Aorta (tissue), 5 donors: ENCODE results near the gene NLGN2. TPM values are rescaled to one million over a fixed set of nuclear protein-coding genes. Genes with fewer than 3 reads are reported as not detected.
"Not testable (repeated sequence)": the region's sequence is repeated elsewhere in the genome, so short reads cannot be mapped to it uniquely, and the experiment has no call there.

ENCODE experiments used
- ATAC-seq: fragments of 200-7000 bp; cut with Tn5 transposase; one replicate; pipeline ENCODE4 v1.9.1; 2022; ENCODE audit warnings: moderate library complexity; ENCODE audit not compliant: low FRiP score
- DNase-seq, 2 donors: peaks; one replicate each; pipeline ENCODE4 v3.0.0-alpha.2; 2020
- H3K27ac ChIP-seq, 2 donors: one replicate each; pipeline ENCODE4 v1.5.1; 2013; ENCODE audit warnings: low read length in 2 of 2, mild to moderate bottlenecking in 2 of 2, moderate library complexity in 2 of 2, control low read depth in 1 of 2, inconsistent platforms in 1 of 2, low read depth in 1 of 2
- H3K27me3 ChIP-seq, 2 donors: one replicate each; pipeline ENCODE4 v1.6.1; 2013; ENCODE audit warnings: control low read depth in 1 of 2, low read length in 1 of 2, mild to moderate bottlenecking in 1 of 2, moderate library complexity in 1 of 2; ENCODE audit not compliant: insufficient read depth in 2 of 2, control insufficient read depth in 1 of 2
- H3K36me3 ChIP-seq, 2 donors: one replicate each; pipeline ENCODE4 v1.6.1; 2013; ENCODE audit warnings: control low read depth in 1 of 2, low read length in 1 of 2, mild to moderate bottlenecking in 1 of 2; ENCODE audit not compliant: insufficient read depth in 2 of 2, control insufficient read depth in 1 of 2
- H3K4me1 ChIP-seq, 2 donors: one replicate each; pipeline ENCODE4 v1.6.1; 2013; ENCODE audit warnings: low read length in 2 of 2, control low read depth in 1 of 2, mild to moderate bottlenecking in 1 of 2, moderate library complexity in 1 of 2; ENCODE audit not compliant: insufficient read depth in 2 of 2, control insufficient read depth in 1 of 2
- H3K4me3 ChIP-seq, 2 donors: one replicate each; pipeline ENCODE4 v1.5.1; 2013; ENCODE audit warnings: low read length in 2 of 2, control low read depth in 1 of 2, mild to moderate bottlenecking in 1 of 2
- H3K9me3 ChIP-seq: one replicate; pipeline ENCODE4 v1.6.1; 2013; ENCODE audit warnings: mild to moderate bottlenecking, low read length; ENCODE audit not compliant: control insufficient read depth
- WGBS, 2 donors: extraction: QIAGEN DNeasy Blood & Tissue Kit; methylation state at CpG; one replicate each; pipeline ENCODE4 v1.1.7; 2013; 5-methylcytosine and 5-hydroxymethylcytosine counted together
- intact Hi-C, 2 donors: fragments of 100-400 bp; cut with DNase I; formaldehyde crosslinking; loops; one replicate each; pipeline versions ENCODE4 v1.14.2 to v1.15.0; 2022
- long read RNA-seq, 2 donors: library from polyadenylated mRNA; unstranded; transcript quantifications; one replicate each; pipeline ENCODE4 v2.0.0, GENCODE V29; 2020 to 2021
- polyA plus RNA-seq, 2 donors: library from polyadenylated mRNA; stranded (reverse); fragments of 200-250 nt; gene quantifications; one replicate each; pipeline ENCODE4 v1.2.3, GENCODE V29; 2013
- total RNA-seq, 2 donors: library from RNA; stranded (reverse); fragmentation: NEBNext Ultra II Directional; extraction: Animal tissue kit (Norgen Biotek cat#: 25700); gene quantifications; one replicate each; pipeline ENCODE4 v1.2.1, GENCODE V29; 2021
- donor health status: healthy with polysubstance abuse.
- donor health status: Bipolar disorder and iron deficiency.
- donor health status: DM: no; HTN: no; CAD: no.
- donor health status: DM: no; HTN: no; CAD: no.
- donor health status: DM: yes; HTN: yes; CAD: no.

The NLGN2 gene
- 10 to 100 TPM; 32.9 to 49.9 TPM for total RNA-seq
- 10 to 100 TPM in 1 of 2 donors, 1 to 10 TPM in 1; 2.4 to 28.8 TPM for polyA plus RNA-seq
- long read RNA-seq, donor 1, partial matches to known transcripts: 0 of 14 reads
- long read RNA-seq, donor 1, other reads (novel, unspliced or antisense): 14 of 14 reads
- long read RNA-seq, donor 2, partial matches to known transcripts: 1 of 10 reads
- long read RNA-seq, donor 2, other reads (novel, unspliced or antisense): 9 of 10 reads

DNA sequence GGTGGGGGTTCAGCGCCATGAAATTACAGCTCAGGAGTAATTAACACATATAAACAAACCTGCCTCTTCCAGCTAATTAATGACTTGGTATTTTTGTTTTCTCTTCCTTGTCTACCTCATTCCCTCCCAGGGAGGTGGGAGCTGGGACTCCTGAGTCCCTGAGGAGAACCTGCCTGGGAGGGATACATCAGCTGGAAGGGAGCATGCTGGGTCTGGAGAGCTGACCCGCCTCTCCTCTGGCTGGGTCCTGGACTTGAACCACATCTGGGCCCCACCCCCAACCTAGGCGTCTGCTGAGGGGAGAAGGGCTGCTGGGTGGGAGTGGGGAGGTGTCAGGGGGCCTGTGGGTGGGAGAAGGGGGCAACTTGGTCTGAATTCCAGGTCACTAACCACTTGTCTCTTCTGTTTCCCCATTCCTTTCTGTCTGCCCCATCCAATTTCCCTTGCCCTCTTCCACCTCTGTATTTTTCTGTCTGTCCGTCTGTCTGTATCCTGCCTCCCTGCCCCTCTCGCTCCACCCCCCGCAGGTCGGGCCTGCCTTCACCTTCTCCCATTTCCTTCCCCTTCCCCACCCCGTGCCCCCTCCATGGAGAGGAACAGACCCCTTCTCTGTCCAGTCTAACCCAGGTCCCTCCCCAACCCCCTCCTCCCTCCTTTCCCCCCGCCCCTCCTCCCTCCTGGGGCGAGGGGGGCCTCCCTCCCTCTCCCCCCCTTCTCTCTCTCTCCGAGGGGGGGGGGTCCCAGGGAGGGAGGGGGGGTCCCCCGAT, at the start of gene NLGN2:
Gene NLGN2, plus strand, starts transcription at position 361 of the 767 bp plus-strand sequence. CDS start 411 bp downstream, outside the sequence.
- H3K4me1 ChIP-seq: no peaks in the 10 kb centered on the region
- intact Hi-C loops: loop anchor here in 1 of 2 donors (2.0 kb wide), 1 partner anchor 27 kb away; the partner anchor contains the start of gene TMEM102
- H3K27ac ChIP-seq: no peak within 1 kb of the TSS
- ATAC-seq (no peak), DNase-seq (no peak)
- WGBS, 2 donors: 58 to 70% methylated on average over 9 to 12 of the region's 12 CpGs
- no peaks in the 10 kb centered on the region for H3K27me3 ChIP-seq
- no peaks in the 10 kb centered on the region for H3K36me3 ChIP-seq
- no peaks in the 10 kb centered on the region for H3K9me3 ChIP-seq
- H3K4me3 ChIP-seq: no peak within 1 kb of the TSS

DNA sequence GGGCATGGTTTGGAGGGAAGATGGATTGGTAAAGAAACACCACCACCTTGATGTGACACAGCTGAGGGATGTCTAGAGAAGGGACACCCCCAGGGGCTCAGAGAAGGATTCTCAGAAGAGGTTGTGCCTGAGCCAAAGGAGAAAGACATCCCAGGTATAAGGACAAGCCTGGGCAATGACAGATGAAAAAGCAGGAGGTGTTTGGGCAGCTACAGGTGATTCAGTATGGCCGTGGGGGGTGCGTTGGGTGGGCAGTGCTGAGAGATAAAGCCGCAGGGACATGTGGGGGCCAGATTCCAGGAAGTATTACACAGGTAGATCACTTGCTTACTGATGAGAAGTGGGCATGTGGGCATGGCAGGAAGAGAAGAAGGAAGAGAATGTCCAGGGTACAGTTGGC, 45.7 kb upstream of the NLGN2 start:
- DNase-seq: no peak
- H3K9me3 ChIP-seq: no peaks in the 10 kb centered on the region
- H3K27me3 ChIP-seq: no peaks in the 10 kb centered on the region
- no peaks in the 10 kb centered on the region for H3K4me1 ChIP-seq
- H3K36me3 ChIP-seq: no peaks in the 10 kb centered on the region
- H3K4me3 ChIP-seq: no peak overlapping the region
- H3K27ac ChIP-seq: no peak overlapping the region
- 64 to 65% methylated on average over 3 of the region's 3 CpGs for WGBS, 2 donors
- intact Hi-C loops: no loop called here
- ATAC-seq: no peak

DNA sequence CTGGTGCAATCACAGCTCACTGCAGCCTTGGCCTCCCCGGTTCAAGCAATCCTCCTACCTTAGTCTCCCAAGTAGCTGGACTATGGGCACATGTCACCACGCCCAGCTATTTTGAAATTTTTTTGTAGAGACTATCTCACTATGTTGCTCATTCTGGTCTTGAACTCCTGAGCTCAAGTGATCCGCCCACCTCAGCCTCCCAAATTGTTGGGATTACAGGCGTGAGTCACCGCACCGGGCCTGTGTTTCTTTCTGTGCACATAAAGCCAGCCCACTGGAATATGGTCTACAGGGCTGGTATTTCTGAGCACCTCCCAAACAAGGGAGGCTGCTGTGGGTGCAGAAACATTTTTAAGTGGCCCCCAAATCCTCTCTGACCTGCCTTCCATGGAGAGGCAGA, 44.3 kb upstream of the NLGN2 start:
- Histone ChIP-seq H3K36me3 (no peaks in the 10 kb centered on the region), H3K27ac (no peak overlapping the region), H3K4me1 (no peaks in the 10 kb centered on the region), H3K9me3 (no peaks in the 10 kb centered on the region), H3K4me3 (no peak overlapping the region), H3K27me3 (no peaks in the 10 kb centered on the region)
- intact Hi-C loops: no loop called here
- WGBS, 2 donors: 93 to 96% methylated on average over 6 of the region's 6 CpGs
- no peak for ATAC-seq
- DNase-seq: no peak

DNA sequence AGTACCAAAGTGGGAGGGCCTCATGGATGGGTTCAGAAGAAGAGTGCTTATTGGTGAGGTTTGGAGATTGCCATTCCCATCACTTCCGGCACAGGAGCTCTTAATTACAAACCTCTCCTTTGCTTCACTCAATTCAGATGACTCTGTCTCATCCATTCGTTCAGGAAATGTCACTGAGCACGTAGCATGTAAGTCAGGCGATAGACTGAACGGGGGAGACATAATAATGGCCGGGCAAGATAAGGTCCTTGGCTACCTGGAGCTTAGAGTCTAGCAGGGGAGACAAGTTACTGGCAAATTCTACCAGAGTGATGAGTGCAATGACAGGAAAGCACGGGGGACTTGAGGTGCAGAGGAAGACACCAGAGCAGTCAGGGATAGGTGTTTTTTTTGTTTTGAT, 41.7 kb upstream of the NLGN2 start:
- H3K27me3 ChIP-seq, H3K9me3 ChIP-seq, DNase-seq, ATAC-seq, H3K4me1 ChIP-seq, H3K36me3 ChIP-seq, intact Hi-C loops, H3K4me3 ChIP-seq, H3K27ac ChIP-seq: not testable (repeated sequence)
- 88% methylated on average over 6 of the region's 7 CpGs for WGBS, 2 donors

DNA sequence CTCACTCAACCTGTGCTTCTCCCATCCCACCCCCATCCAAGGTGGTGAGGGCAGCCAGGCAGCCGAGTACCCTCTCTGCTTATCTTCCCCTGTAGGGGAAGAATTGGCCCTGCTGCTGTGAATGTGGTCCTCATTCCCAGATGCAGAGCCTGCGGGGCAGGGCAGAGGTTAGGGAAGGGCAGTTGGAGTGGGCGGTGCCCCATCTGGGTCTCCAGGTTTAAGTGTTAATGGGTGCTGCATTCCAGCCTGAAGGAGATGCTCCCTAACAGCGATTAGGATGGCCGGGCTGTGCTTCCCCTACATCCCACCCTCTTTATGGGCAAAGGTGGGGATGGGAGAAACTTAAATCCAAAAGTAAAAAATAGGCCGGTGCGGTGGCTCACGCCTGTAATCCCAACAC, 40.6 kb upstream of the NLGN2 start:
- Histone ChIP-seq H3K4me3 (no peak overlapping the region), H3K27ac (no peak overlapping the region), H3K27me3 (no peaks in the 10 kb centered on the region), H3K4me1 (no peaks in the 10 kb centered on the region), H3K36me3 (no peaks in the 10 kb centered on the region), H3K9me3 (no peaks in the 10 kb centered on the region)
- WGBS, 2 donors: 84 to 88% methylated on average over 8 of the region's 8 CpGs
- DNase-seq (no peak), ATAC-seq (no peak)
- intact Hi-C loops: no loop called here

DNA sequence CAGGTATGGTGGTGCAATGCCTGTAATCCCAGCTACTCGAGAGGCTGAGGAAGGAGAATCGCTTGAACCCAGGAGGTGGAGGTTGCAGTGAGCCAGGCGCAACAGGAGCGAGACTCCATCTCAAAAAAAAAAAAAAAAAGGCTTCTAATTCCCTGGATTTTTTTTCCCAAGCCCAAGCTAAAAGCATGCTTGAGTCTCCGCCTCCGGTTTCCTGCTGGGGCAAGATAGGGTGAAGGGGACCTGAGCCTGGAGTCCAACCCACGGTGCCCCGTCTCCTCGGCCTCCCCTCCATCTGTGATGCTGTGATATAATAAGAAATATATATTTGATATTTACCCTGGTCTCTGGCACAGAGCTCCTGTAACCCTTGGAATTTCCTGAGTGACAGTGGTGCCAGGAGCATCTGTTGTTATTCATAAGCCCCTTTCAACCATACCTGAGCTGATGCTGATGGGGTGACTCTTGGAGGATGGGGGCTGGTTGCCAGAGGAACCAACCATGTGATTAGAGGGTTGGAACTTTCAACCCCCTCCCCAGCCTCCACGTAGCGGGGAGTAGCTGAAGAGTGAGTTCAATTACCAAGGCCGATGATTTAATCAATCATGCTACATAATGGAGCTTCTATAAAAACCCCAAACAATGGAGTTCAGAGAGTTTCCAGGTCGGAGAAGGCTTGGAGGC, 39.6 kb upstream of the NLGN2 start:
- no peak overlapping the region for H3K27ac ChIP-seq
- no peaks in the 10 kb centered on the region for H3K27me3 ChIP-seq
- intact Hi-C loops: no loop called here
- 60 to 62% methylated on average over 13 of the region's 13 CpGs for WGBS, 2 donors
- H3K9me3 ChIP-seq: no peaks in the 10 kb centered on the region
- ATAC-seq: no peak
- no peaks in the 10 kb centered on the region for H3K4me1 ChIP-seq
- H3K36me3 ChIP-seq: no peaks in the 10 kb centered on the region
- no peak for DNase-seq
- no peak overlapping the region for H3K4me3 ChIP-seq

DNA sequence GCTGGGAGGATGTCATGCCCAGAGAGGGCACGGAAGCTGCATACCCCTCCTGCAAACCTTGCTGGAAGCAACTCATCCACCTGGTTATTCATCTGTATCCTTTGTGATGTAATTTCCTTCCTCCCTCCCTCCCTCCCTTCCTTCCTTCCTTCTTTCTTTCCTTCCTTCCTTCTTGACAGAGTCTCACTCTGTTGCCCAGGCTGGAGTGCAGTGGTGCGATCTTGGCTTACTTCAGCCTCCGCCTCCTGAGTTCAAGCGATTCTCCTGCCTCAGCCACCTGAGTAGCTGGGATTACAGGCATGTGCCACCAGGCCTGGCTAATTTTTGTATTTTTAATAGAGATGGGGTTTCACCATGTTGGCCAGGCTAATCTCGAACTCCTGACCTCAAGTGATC, 39.0 kb upstream of the NLGN2 start:
- H3K36me3 ChIP-seq, H3K27ac ChIP-seq, DNase-seq, intact Hi-C loops, H3K4me1 ChIP-seq, ATAC-seq, H3K4me3 ChIP-seq, H3K27me3 ChIP-seq, H3K9me3 ChIP-seq: not testable (repeated sequence)
- WGBS, 2 donors: 92% methylated on average over 5 of the region's 5 CpGs

DNA sequence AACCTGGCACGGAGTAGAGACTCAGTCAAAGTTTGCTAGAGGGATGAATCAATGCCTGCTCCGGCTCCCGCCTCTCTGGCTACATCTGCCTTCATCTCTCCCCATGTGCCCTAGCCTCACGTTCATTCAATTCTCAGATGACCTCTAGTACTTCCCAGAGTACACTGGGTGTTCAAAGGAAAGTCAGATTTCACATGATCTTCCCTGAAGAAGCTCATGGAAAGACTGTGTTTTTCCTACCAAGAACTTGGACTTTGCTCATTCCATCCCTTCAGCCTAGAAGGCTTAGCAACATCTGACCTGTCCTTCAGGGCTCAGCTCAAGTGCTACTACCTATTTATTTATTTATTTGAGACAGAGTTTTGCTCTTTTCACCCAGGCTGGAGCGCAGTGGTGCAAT, 37.8 kb upstream of the NLGN2 start:
- Histone ChIP-seq H3K27ac (no peak overlapping the region), H3K4me3 (no peak overlapping the region), H3K9me3 (no peaks in the 10 kb centered on the region), H3K27me3 (no peaks in the 10 kb centered on the region), H3K36me3 (no peaks in the 10 kb centered on the region), H3K4me1 (no peaks in the 10 kb centered on the region)
- intact Hi-C loops: no loop called here
- no peak for DNase-seq
- 87 to 88% methylated on average over 5 of the region's 5 CpGs for WGBS, 2 donors
- no peak for ATAC-seq
